ENCODE data around the gene OR1A1. TPM values are rescaled to one million over a fixed set of nuclear protein-coding genes. Genes with fewer than 3 reads are reported as not detected.
"Not testable (repeated sequence)": the region's sequence is repeated elsewhere in the genome, so short reads cannot be mapped to it uniquely, and the experiment has no call there.

OR1A1 gene
- total and polyA plus RNA-seq, 11 donors = not detected

DNA sequence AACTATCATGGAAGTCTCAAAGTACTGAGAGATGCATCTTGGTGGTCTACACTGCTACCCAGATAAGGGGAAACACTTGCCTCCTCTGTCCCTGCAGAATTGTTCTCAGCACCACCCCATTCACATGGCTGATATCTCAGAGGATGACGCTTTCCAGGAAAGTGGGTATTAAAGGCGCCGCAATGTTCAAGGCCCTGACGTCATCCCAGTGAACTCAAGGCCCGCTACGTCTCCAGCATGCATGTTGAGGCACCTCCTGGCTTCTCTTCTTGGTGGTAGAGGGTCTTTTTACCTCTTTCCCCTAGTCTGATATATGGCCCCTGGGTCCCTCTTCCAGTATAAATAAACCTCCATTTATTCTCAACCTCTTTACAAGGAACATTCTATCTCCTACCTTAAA lies 1.0 kb downstream of the OR1A1 start:
- WGBS, 4 donors = 71 to 87% (median 81%) methylated on average over 6 of the region's 6 CpGs
- H3K4me3 ChIP-seq = no peak overlapping the region
- H3K27me3 ChIP-seq = no peaks in the 10 kb centered on the region
- no peaks in the 10 kb centered on the region for H3K36me3 ChIP-seq
- no peaks in the 10 kb centered on the region for H3K4me1 ChIP-seq
- peaks cover 0 to 12% (median 0%) of the 10 kb centered on the region in 12 donors for H3K9me3 ChIP-seq
- no peak for ATAC-seq
- no peak for DNase-seq
- TF ChIP-seq POLR2A (IDR thresholded peaks at IDR 0.05) = no peak
- TF ChIP-seq, protein P1, sequence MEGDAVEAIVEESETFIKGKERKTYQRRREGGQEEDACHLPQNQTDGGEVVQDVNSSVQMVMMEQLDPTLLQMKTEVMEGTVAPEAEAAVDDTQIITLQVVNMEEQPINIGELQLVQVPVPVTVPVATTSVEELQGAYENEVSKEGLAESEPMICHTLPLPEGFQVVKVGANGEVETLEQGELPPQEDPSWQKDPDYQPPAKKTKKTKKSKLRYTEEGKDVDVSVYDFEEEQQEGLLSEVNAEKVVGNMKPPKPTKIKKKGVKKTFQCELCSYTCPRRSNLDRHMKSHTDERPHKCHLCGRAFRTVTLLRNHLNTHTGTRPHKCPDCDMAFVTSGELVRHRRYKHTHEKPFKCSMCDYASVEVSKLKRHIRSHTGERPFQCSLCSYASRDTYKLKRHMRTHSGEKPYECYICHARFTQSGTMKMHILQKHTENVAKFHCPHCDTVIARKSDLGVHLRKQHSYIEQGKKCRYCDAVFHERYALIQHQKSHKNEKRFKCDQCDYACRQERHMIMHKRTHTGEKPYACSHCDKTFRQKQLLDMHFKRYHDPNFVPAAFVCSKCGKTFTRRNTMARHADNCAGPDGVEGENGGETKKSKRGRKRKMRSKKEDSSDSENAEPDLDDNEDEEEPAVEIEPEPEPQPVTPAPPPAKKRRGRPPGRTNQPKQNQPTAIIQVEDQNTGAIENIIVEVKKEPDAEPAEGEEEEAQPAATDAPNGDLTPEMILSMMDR (IDR thresholded peaks at IDR 0.05) = no peak
- intact Hi-C loops (cut with DNase I) = no loop called here
- no peak overlapping the region for H3K27ac ChIP-seq

DNA sequence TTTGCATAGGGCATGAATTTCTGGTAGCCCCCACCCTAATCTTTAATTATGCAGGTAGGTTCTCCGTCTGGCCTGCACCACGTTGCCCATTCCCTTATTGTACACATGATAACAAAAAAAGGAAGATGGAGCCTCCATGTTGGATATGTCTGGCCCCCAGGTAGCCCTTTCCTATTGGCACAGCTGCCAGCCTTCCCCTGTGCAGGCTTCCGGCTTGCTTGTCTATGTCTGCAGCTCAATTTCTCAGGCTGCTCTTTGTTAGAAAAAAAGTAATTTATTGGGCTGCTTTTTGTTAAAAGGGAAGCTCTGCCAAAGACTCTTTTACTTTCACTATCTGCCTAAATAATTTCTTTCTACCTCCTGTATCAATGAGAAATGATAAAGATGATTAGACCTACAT lies 5.5 kb downstream of the OR1A1 start:
- no peaks in the 10 kb centered on the region for H3K27me3 ChIP-seq
- H3K36me3 ChIP-seq = no peaks in the 10 kb centered on the region
- peaks cover 0 to 8% (median 0%) of the 10 kb centered on the region in 12 donors for H3K9me3 ChIP-seq
- TF ChIP-seq, protein P1 (IDR thresholded peaks at IDR 0.05) = no peak
- no peak for TF ChIP-seq POLR2A (IDR thresholded peaks at IDR 0.05)
- H3K4me1 ChIP-seq = no peaks in the 10 kb centered on the region
- 76 to 85% (median 78%) methylated on average over 3 of the region's 3 CpGs for WGBS, 4 donors
- intact Hi-C loops (cut with DNase I) = no loop called here
- no peak overlapping the region for H3K4me3 ChIP-seq
- no peak for ATAC-seq
- H3K27ac ChIP-seq = no peak overlapping the region
- no peak for DNase-seq

DNA sequence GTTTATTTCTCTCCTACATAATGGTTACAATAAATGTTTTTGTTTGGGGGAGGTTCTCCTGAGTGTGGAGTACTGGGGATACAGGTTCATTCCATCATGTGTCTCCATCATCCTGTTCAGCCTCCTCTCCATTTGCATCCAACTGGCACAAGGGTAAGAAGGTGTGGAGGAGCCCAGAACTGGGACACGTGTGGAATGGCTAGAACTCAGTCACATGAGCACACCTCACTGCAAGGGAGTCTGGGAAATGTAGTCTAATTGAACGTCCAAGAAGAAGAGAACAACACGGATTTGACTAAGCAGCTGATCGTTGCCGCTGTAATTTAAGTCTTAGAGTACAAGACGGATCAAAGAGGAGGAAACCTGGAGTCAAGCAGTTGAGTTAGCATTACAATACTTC lies 6.1 kb downstream of the OR1A1 start:
- WGBS, 4 donors = 59 to 63% (median 59%) methylated on average over 6 of the region's 6 CpGs

DNA sequence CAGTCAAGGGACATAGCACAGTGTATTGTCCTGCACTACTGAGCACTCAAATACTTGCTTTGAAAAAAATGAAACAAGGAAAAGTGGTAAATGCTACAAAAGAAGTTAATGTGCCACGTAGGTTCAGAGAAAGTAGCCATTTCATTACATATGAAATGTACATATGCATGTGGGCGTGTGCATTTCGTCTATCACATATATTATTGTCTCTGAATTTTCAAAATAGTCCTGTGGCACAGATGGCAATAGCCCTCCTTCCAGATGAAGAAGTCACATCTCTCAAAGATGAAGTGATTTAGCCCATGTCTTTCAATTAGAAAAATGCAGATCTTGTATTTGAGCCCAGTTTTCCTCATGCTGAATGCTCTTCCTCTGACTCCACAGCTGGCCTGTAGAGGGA lies 12.5 kb downstream of the OR1A1 start:
- intact Hi-C loops (cut with DNase I); H3K27me3 ChIP-seq: not testable (repeated sequence)
- WGBS, 4 donors = 65 to 74% (median 67%) methylated on average over 3 of the region's 3 CpGs

More for the DNA sequence above, 6.1 kb downstream of the OR1A1 start:
- H3K27ac ChIP-seq = no peak overlapping the region
- no peaks in the 10 kb centered on the region for H3K27me3 ChIP-seq
- H3K36me3 ChIP-seq = no peaks in the 10 kb centered on the region
- intact Hi-C loops (cut with DNase I) = no loop called here
- DNase-seq = no peak
- ATAC-seq = no peak
- no peak overlapping the region for H3K4me3 ChIP-seq
- H3K9me3 ChIP-seq = peaks cover 0 to 13% (median 0%) of the 10 kb centered on the region in 12 donors
- TF ChIP-seq, protein P1 (IDR thresholded peaks at IDR 0.05) = no peak
- TF ChIP-seq POLR2A (IDR thresholded peaks at IDR 0.05) = no peak
- H3K4me1 ChIP-seq = no peaks in the 10 kb centered on the region

DNA sequence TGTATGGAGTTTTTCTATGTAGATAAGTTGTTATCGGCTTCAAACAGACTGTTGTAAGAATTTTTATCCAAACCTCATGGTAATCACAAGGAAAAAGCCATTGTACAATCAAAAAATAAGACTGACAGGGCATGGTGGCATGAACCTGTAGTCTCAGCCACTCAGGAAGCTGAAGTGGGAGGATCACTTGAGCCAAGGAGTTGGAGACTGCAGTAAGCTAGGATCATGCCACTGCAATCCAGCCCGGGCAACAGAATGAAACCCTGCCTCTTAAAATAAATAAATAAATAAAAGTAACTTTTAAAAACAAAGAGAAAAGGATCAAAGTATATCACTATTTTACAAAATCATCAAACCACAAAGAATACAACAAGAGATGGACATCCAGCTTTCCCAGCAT lies 14.4 kb downstream of the OR1A1 start:
- Histone ChIP-seq H3K4me3 (no peak overlapping the region), H3K36me3 (no peaks in the 10 kb centered on the region), H3K27ac (no peak overlapping the region), H3K4me1 (no peaks in the 10 kb centered on the region), H3K27me3 (no peaks in the 10 kb centered on the region), H3K9me3 (peaks cover 0 to 13% (median 0%) of the 10 kb centered on the region in 12 donors)
- TF ChIP-seq POLR2A (IDR thresholded peaks at IDR 0.05) = no peak
- TF ChIP-seq, protein P1 (IDR thresholded peaks at IDR 0.05) = no peak
- intact Hi-C loops (cut with DNase I) = no loop called here
- 86 to 90% (median 87%) methylated on average over 2 of the region's 2 CpGs for WGBS, 4 donors
- ATAC-seq (no peak), DNase-seq (no peak)

More for the DNA sequence above, 12.5 kb downstream of the OR1A1 start:
- not testable (repeated sequence) for H3K27ac ChIP-seq, H3K4me1 ChIP-seq, H3K4me3 ChIP-seq, H3K36me3 ChIP-seq, DNase-seq, ATAC-seq
- H3K9me3 ChIP-seq = peaks cover 0 to 13% (median 0%) of the 10 kb centered on the region in 12 donors

All from heart left ventricle (tissue), 16 donors.